GM19372 (cell line): ENCODE measurements around the gene FOXD4L4.
"Not testable (repeated sequence)": the region's sequence is repeated elsewhere in the genome, so short reads cannot be mapped to it uniquely, and the experiment has no call there.

Source experiments
- ATAC-seq: cut with Tn5 transposase; IDR thresholded peaks from one replicate; pipeline ENCODE4 v1.9.1; 2021; ENCODE audit warnings: mild to moderate bottlenecking, low read depth, moderate library complexity; ENCODE audit not compliant: unreplicated experiment

FOXD4L4 gene

DNA sequence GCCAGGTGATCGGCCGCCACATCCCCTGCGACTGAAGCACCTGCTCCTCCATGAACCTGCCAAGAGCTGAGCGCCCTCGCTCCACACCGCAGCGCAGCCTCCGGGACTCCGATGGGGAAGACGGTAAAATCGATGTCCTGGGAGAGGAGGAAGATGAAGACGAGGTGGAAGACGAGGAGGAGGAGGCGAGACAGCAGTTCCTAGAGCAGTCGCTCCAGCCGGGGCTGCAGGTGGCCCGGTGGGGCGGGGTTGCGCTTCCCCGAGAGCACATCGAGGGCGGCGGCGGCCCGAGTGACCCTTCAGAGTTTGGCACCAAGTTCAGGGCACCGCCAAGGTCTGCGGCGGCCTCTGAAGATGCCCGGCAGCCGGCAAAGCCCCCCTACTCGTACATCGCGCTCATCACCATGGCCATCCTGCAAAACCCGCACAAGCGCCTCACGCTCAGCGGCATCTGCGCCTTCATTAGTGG is at the start of gene FOXD4L4:
FOXD4L4 (plus strand) TSS at position 51 of the 469 bp plus-strand sequence; CDS start at position 51, 0 bp downstream.
- not testable (repeated sequence) for ATAC-seq

DNA sequence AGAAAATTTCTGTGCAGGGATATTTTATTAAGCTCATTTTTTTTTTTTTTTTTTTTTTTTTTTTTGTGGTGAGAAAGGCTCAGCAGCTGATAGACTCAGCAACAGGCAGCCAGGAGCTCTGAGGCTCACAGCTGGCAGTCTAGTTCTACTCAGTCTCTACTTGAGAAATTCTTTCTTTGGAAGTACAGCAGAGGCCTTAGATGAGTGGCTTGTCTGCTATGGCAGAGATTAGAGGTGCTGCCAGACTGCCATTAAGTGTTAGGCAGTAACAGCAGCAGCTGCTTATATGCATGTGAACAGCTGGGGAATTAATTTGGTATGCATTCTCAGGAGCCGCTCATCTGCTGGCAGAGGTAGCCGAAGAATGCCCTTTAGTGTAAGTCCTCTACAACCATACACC is 33.4 kb upstream of the FOXD4L4 start:
- ATAC-seq: not testable (repeated sequence)

DNA sequence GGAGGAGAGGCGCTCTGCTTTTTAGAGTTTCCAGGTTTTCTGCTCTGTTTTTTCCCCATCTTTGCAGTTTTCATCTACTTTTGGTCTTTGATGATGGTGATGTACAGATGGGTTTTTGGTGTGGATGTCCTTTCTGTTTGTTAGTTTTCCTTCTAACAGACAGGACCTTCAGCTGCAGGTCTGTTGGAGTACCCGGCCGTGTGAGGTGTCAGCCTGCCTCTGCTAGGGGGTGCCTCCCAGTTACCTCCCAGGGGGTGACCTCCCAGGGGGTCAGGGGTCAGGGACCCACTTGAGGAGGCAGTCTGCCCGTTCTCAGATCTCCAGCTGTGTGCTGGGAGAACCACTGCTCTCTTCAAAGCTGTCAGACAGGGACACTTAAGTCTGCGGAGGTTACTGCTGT is 22.5 kb upstream of the FOXD4L4 start:
- ATAC-seq: not testable (repeated sequence)

DNA sequence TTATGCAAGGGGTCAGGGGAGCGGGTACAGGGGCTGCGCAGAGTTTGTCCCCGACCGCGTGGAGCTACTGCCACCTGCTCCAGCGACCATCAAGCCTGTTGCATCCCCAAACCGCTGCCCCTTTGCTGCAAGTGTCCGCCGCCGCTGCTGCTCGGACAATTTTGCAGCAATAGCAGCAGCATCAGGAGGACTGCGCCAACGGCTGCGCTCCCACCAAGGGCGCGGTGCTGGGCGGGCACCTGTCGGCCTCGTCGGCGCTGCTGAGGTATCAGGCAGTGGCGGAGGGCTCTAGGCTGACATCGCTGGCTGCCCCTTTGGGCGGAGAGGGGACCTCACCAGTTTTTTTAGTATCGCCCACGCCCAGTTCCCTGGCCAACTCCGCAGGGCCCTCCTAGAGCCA is 1.2 kb downstream of the FOXD4L4 start:
- ATAC-seq: not testable (repeated sequence)
